ENCODE results near the gene HMCN1.

The HMCN1 gene

GRCh38 chr1:185972096-185972850 is 238.1 kb downstream of the HMCN1 start:
- DNase-seq = no peak

- no peak for DNase-seq
These were observed 239.5 kb downstream of the HMCN1 start for GRCh38 chr1:185973645-185974044.

GRCh38 chr1:185974367-185975170 is 240.4 kb downstream of the HMCN1 start:
- no peak for DNase-seq

- DNase-seq = no peak
These were observed 246.7 kb downstream of the HMCN1 start for GRCh38 chr1:185980891-185981290.

GRCh38 chr1:185984113-185984836 is 250.1 kb downstream of the HMCN1 start:
- no peak for DNase-seq

- DNase-seq = no peak
These were observed 253.6 kb downstream of the HMCN1 start for GRCh38 chr1:185987611-185988321.

- DNase-seq = no peak
These were observed 256.4 kb downstream of the HMCN1 start for GRCh38 chr1:185990565-185990964.

GRCh38 chr1:185991266-185991665 is 257.1 kb downstream of the HMCN1 start:
- DNase-seq = no peak

GRCh38 chr1:185996211-185996610 is 262.0 kb downstream of the HMCN1 start:
- DNase-seq = no peak

- no peak for DNase-seq
These were observed 264.2 kb downstream of the HMCN1 start for GRCh38 chr1:185998391-185998790.

GRCh38 chr1:186002406-186002805 is 268.2 kb downstream of the HMCN1 start:
- no peak for DNase-seq

GRCh38 chr1:186009039-186009737 is 275.0 kb downstream of the HMCN1 start:
- no peak for DNase-seq

- DNase-seq = no peak
These were observed 280.3 kb downstream of the HMCN1 start for GRCh38 chr1:186014370-186015037.

GRCh38 chr1:186016856-186017255 is 282.7 kb downstream of the HMCN1 start:
- DNase-seq = no peak

GRCh38 chr1:186022184-186022583 is 288.0 kb downstream of the HMCN1 start:
- no peak for DNase-seq

GRCh38 chr1:186026946-186027345 is 292.8 kb downstream of the HMCN1 start:
- DNase-seq = no peak

GRCh38 chr1:186027621-186028020 is 293.4 kb downstream of the HMCN1 start:
- no peak for DNase-seq

GRCh38 chr1:186030453-186030852 is 296.3 kb downstream of the HMCN1 start:
- DNase-seq = no peak

- no peak for DNase-seq
These were observed 299.7 kb downstream of the HMCN1 start for GRCh38 chr1:186033847-186034271.

- DNase-seq = no peak
These were observed 308.0 kb downstream of the HMCN1 start for GRCh38 chr1:186042230-186042629.

GRCh38 chr1:186043296-186043695 is 309.1 kb downstream of the HMCN1 start:
- DNase-seq = no peak
